ENCODE data around the gene MRFAP1L1.

Gene MRFAP1L1

DNA sequence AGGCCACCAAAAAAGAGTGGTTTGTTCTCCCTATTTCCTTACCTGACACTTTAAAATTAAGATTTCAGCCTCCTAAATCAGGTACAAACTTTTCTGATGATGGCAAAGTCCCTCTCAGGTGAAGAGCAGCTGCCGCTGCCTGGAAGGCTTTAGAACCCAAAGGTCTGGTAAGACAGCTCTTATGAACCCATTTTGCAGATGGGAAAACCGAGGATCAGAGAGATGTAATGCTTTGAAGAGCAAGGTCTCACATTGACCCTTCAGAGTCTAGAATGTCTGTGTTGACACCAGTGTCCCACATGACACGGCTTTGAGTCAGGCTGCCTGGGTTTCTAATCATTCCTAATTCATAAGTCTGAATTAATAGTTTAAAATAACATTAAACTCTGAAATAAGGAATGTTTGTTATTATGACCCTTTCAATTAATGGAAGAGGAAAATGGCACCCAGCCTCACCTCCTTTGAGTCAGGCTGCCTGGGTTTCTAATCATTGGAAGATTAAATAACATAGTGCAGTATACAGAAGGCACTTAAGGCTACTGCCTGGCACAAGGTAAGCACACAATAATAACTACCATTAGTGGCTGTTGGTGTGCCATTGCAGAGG, 44.9 kb upstream of the MRFAP1L1 start:
- no peak overlapping the region for H3K9ac ChIP-seq (ENCODE audit: low read length)
- no peak overlapping the region for H3K27ac ChIP-seq (ENCODE audit: low read length)
- no peaks in the 10 kb centered on the region for H4K20me1 ChIP-seq (ENCODE audit: insufficient read depth, low read length)
- no peak for TF ChIP-seq EZH2phosphoT487 (IDR thresholded peaks at IDR 0.05; ENCODE audit: low read depth)
- TF ChIP-seq, protein P1, sequence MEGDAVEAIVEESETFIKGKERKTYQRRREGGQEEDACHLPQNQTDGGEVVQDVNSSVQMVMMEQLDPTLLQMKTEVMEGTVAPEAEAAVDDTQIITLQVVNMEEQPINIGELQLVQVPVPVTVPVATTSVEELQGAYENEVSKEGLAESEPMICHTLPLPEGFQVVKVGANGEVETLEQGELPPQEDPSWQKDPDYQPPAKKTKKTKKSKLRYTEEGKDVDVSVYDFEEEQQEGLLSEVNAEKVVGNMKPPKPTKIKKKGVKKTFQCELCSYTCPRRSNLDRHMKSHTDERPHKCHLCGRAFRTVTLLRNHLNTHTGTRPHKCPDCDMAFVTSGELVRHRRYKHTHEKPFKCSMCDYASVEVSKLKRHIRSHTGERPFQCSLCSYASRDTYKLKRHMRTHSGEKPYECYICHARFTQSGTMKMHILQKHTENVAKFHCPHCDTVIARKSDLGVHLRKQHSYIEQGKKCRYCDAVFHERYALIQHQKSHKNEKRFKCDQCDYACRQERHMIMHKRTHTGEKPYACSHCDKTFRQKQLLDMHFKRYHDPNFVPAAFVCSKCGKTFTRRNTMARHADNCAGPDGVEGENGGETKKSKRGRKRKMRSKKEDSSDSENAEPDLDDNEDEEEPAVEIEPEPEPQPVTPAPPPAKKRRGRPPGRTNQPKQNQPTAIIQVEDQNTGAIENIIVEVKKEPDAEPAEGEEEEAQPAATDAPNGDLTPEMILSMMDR (IDR thresholded peaks at IDR 0.05; ENCODE audit: low read depth, low read length) = no peak
- H3K4me1 ChIP-seq (ENCODE audit: low read length) = peaks cover 4% of the 10 kb centered on the region
- no peaks in the 10 kb centered on the region for H3K79me2 ChIP-seq (ENCODE audit: low read length)
- no peaks in the 10 kb centered on the region for H3K9me3 ChIP-seq (ENCODE audit: insufficient read depth, low read length)
- no peaks in the 10 kb centered on the region for H3K27me3 ChIP-seq (ENCODE audit: low read depth, low read length)
- H3K4me3 ChIP-seq (ENCODE audit: low read length) = no peak overlapping the region
- H3K36me3 ChIP-seq (replicated peaks; ENCODE audit: low read depth, low read length) = no peaks in the 10 kb centered on the region
- no peak overlapping the region for H2AFZ ChIP-seq (ENCODE audit: low read depth, low read length)
- H3K4me2 ChIP-seq (ENCODE audit: low read length) = no peak overlapping the region

DNA sequence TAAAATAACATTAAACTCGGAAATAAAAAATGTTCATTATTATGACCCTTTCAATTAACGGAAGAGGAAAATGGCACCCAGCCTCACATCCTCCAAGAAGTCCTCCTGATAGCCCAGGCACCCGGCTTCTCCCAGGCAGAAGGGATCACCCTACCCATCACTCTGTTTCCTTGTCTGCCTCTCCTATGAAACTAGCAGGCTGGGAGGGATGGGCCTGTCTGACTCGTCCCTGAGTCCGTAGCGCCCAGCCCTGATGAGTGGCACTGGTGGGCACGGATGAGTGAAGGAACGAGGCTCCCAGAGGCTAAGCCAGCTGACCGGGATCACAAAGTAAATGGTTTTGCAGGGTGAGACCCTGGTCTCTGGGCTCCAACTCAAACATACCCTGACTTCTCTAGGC, 44.2 kb upstream of the MRFAP1L1 start:
- no peaks in the 10 kb centered on the region for H3K27me3 ChIP-seq (ENCODE audit: low read depth, low read length)
- no peaks in the 10 kb centered on the region for H4K20me1 ChIP-seq (ENCODE audit: insufficient read depth, low read length)

DNA sequence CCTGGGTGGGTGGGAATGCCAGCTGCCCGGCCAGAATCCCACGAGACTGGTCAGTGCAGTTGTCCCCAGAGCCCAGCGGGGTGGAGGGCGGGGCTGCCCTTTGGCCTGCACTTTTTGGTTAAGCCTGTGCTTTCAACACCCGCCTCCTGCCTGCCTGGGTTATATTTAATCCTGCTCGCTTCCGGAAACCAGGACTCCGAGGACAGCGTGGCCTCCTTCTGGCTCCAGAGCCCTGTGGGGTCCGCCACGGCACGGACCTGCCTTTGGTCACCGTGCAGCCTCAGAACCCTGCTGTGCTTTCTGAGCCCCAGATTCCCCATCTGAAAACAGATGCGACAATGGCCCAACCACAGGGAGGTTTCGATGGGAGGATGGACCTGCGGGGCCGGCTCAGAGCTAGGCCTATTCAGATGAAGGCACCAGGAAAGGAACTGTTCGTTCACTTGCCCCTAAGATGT, 43.5 kb upstream of the MRFAP1L1 start:
- Histone ChIP-seq H3K4me1 (ENCODE audit: low read length) (no peaks in the 10 kb centered on the region), H3K27ac (ENCODE audit: low read length) (no peak overlapping the region), H4K20me1 (ENCODE audit: insufficient read depth, low read length) (no peaks in the 10 kb centered on the region), H3K4me2 (ENCODE audit: low read length) (no peak overlapping the region), H3K27me3 (ENCODE audit: low read depth, low read length) (no peaks in the 10 kb centered on the region), H3K36me3 (replicated peaks; ENCODE audit: low read depth, low read length) (no peaks in the 10 kb centered on the region), H3K9ac (ENCODE audit: low read length) (no peak overlapping the region), H3K9me3 (ENCODE audit: insufficient read depth, low read length) (no peaks in the 10 kb centered on the region), H3K79me2 (ENCODE audit: low read length) (no peaks in the 10 kb centered on the region), H3K4me3 (ENCODE audit: low read length) (no peak overlapping the region), H2AFZ (ENCODE audit: low read depth, low read length) (no peak overlapping the region)
- no peak for TF ChIP-seq EZH2phosphoT487 (IDR thresholded peaks at IDR 0.05; ENCODE audit: low read depth)
- TF ChIP-seq, protein P1 (IDR thresholded peaks at IDR 0.05; ENCODE audit: low read depth, low read length) = no peak

More for the DNA sequence above, 44.2 kb upstream of the MRFAP1L1 start:
- no peaks in the 10 kb centered on the region for H3K79me2 ChIP-seq (ENCODE audit: low read length)
- H3K27ac ChIP-seq (ENCODE audit: low read length) = no peak overlapping the region
- H3K9me3 ChIP-seq (ENCODE audit: insufficient read depth, low read length) = no peaks in the 10 kb centered on the region
- no peak overlapping the region for H2AFZ ChIP-seq (ENCODE audit: low read depth, low read length)
- H3K4me2 ChIP-seq (ENCODE audit: low read length) = no peak overlapping the region
- no peaks in the 10 kb centered on the region for H3K36me3 ChIP-seq (replicated peaks; ENCODE audit: low read depth, low read length)
- H3K4me1 ChIP-seq (ENCODE audit: low read length) = peaks cover 4% of the 10 kb centered on the region
- H3K9ac ChIP-seq (ENCODE audit: low read length) = no peak overlapping the region
- no peak overlapping the region for H3K4me3 ChIP-seq (ENCODE audit: low read length)
- no peak for TF ChIP-seq EZH2phosphoT487 (IDR thresholded peaks at IDR 0.05; ENCODE audit: low read depth)
- TF ChIP-seq, protein P1 (IDR thresholded peaks at IDR 0.05; ENCODE audit: low read depth, low read length) = no peak

DNA sequence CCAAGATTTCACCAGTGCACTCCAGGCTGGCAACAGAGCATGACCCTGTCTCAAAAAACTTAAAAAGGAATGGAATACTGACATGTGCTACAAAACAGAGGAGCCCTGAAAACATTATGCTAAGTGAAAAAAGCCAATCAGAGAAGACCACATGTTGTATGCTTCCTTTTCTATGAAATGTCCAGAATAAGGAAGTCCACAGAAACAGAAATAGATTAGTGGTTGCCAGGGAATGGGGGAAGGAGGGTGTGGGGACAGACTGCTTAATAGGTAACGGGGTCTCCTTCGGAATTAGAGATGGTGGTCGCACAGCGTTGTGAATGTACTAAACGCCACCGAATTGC, 42.8 kb upstream of the MRFAP1L1 start:
- H3K9me3 ChIP-seq (ENCODE audit: insufficient read depth, low read length) = no peaks in the 10 kb centered on the region
- no peaks in the 10 kb centered on the region for H3K4me1 ChIP-seq (ENCODE audit: low read length)
- no peaks in the 10 kb centered on the region for H3K36me3 ChIP-seq (replicated peaks; ENCODE audit: low read depth, low read length)
- H3K27ac ChIP-seq (ENCODE audit: low read length) = no peak overlapping the region
- no peak overlapping the region for H3K4me3 ChIP-seq (ENCODE audit: low read length)
- no peaks in the 10 kb centered on the region for H3K79me2 ChIP-seq (ENCODE audit: low read length)
- no peak overlapping the region for H3K9ac ChIP-seq (ENCODE audit: low read length)
- no peak overlapping the region for H2AFZ ChIP-seq (ENCODE audit: low read depth, low read length)
- H3K27me3 ChIP-seq (ENCODE audit: low read depth, low read length) = no peaks in the 10 kb centered on the region
- no peak overlapping the region for H3K4me2 ChIP-seq (ENCODE audit: low read length)
- TF ChIP-seq, protein P1 (IDR thresholded peaks at IDR 0.05; ENCODE audit: low read depth, low read length) = no peak
- TF ChIP-seq EZH2phosphoT487 (IDR thresholded peaks at IDR 0.05; ENCODE audit: low read depth) = no peak
- no peaks in the 10 kb centered on the region for H4K20me1 ChIP-seq (ENCODE audit: insufficient read depth, low read length)

All from OCI-LY3 (cell line).